BJ (cell line): Measurements from ENCODE around the gene UBASH3A. TPM values are rescaled to one million over a fixed set of nuclear protein-coding genes. Genes with fewer than 3 reads are reported as not detected.

Experiments
- CTCF ChIA-PET: fragments of 350-600 bp; formaldehyde crosslinking; extraction: SDS; loops from one replicate; lab custom pipeline; 2021; ENCODE audit warnings: antibody characterized with exemption, inconsistent platforms; lab: Yijun Ruan, JAX
- POLR2A ChIA-PET: fragments of 300-600 bp; sonication (Branson Sonifier 250); formaldehyde crosslinking; extraction: SDS; loops from one replicate; lab custom pipeline; 2021; ENCODE audit warnings: antibody characterized with exemption; lab: Charles Lee
- DNase-seq: peaks from one replicate; pipeline ENCODE4 v3.0.0-alpha.2; 2011; ENCODE audit warnings: low read depth
- H3K27me3 ChIP-seq: 2 replicates; pipeline ENCODE4 v1.6.0; 2011; ENCODE audit warnings: low read length; ENCODE audit not compliant: control insufficient read depth, insufficient read depth
- H3K36me3 ChIP-seq: 2 replicates; pipeline ENCODE4 v1.5.1; 2011; ENCODE audit warnings: low read length; ENCODE audit not compliant: control insufficient read depth, insufficient read depth
- H3K4me3 ChIP-seq: 2 replicates; pipeline ENCODE4 v1.5.1; 2011; ENCODE audit warnings: low read depth, mild to moderate bottlenecking, control low read depth, low read length
- CTCF ChIP-seq: IDR thresholded peaks from 2 replicates; pipeline ENCODE4 v1.5.1; 2011; ENCODE audit warnings: low read depth, mild to moderate bottlenecking, control low read depth, inconsistent platforms, low read length, moderate library complexity; ENCODE audit not compliant: insufficient read depth
- polyA plus RNA-seq: library from polyadenylated mRNA; depleted of rRNA; stranded (reverse); fragments of >200 nt; gene quantifications from 2 replicates; pipeline ENCODE4 v1.2.3, GENCODE V29; 2011

UBASH3A gene
- polyA plus RNA-seq, 1 experiment, result not detected

GRCh38 chr21:42476388-42477331, 73.0 kb downstream of the UBASH3A start:
- ChIA-PET CTCF (no interaction called here), POLR2A (no interaction called here)
- TF ChIP-seq CTCF, result no peak
- Histone ChIP-seq H3K36me3 (no peaks in the 10 kb centered on the region), H3K4me3 (no peak overlapping the region), H3K27me3 (no peaks in the 10 kb centered on the region)
- DNase-seq, result no peak

- ChIA-PET CTCF (interaction anchor here (1.1 kb wide), 1 partner anchor 9 kb away, joined by 3 read pairs; no protein-coding TSS in a partner anchor), POLR2A (no interaction called here)
- Histone ChIP-seq H3K4me3 (no peak overlapping the region), H3K36me3 (no peaks in the 10 kb centered on the region), H3K27me3 (no peaks in the 10 kb centered on the region)
- no peak for TF ChIP-seq CTCF
- no peak for DNase-seq
Observed at GRCh38 chr21:42478504-42478903, 74.8 kb downstream of the UBASH3A start.

GRCh38 chr21:42479582-42479981, 75.9 kb downstream of the UBASH3A start:
- POLR2A ChIA-PET, result no interaction called here
- no peak for TF ChIP-seq CTCF
- no peak overlapping the region for H3K4me3 ChIP-seq
- H3K36me3 ChIP-seq, result no peaks in the 10 kb centered on the region
- no peaks in the 10 kb centered on the region for H3K27me3 ChIP-seq
- CTCF ChIA-PET, result no interaction called here
- no peak for DNase-seq

- Histone ChIP-seq H3K4me3 (no peak overlapping the region), H3K27me3 (peaks cover 1% of the 10 kb centered on the region; the same call in 1 of the 2 replicates), H3K36me3 (no peaks in the 10 kb centered on the region)
- no peak for DNase-seq
- POLR2A ChIA-PET, result no interaction called here
- no peak for TF ChIP-seq CTCF
- CTCF ChIA-PET, result no interaction called here
Observed at GRCh38 chr21:42480736-42481135, 77.0 kb downstream of the UBASH3A start.

GRCh38 chr21:42481169-42481568, 77.5 kb downstream of the UBASH3A start:
- DNase-seq, result no peak
- CTCF ChIA-PET, result no interaction called here
- TF ChIP-seq CTCF, result no peak
- POLR2A ChIA-PET, result no interaction called here
- Histone ChIP-seq H3K27me3 (peaks cover 4% of the 10 kb centered on the region; the same call in 1 of the 2 replicates), H3K36me3 (no peaks in the 10 kb centered on the region), H3K4me3 (no peak overlapping the region)
